GM18909 (cell line): Measurements from ENCODE around the gene DNAJC11.
A peak's percentile ranks its signal among the peaks of the same experiment; 100 is the strongest.
"Not testable (repeated sequence)": the region's sequence is repeated elsewhere in the genome, so short reads cannot be mapped to it uniquely, and the experiment has no call there.

ENCODE experiments used
- ATAC-seq: cut with Tn5 transposase; IDR thresholded peaks from one replicate; pipeline ENCODE4 v1.9.1; 2021; ENCODE audit warnings: mild to moderate bottlenecking; ENCODE audit not compliant: unreplicated experiment, poor library complexity

DNAJC11 gene

GRCh38 chr1:6701437-6702153 is at the start of gene DNAJC11:
TSS of gene DNAJC11 (minus strand) at chr1:6701816. CDS start at chr1:6701800, 16 bp downstream.
- ATAC-seq, result peak; percentile 91

GRCh38 chr1:6750490-6750889 is 48.9 kb upstream of the DNAJC11 start:
- ATAC-seq, result no peak

GRCh38 chr1:6747674-6748073 is 46.1 kb upstream of the DNAJC11 start:
- ATAC-seq, result no peak

- no peak for ATAC-seq
Observed at GRCh38 chr1:6745073-6745472, 43.5 kb upstream of the DNAJC11 start.

- peak; percentile 51 for ATAC-seq
Observed at GRCh38 chr1:6743189-6744101, 41.8 kb upstream of the DNAJC11 start.

- ATAC-seq, result not testable (repeated sequence)
Observed at GRCh38 chr1:6742676-6743188, 41.1 kb upstream of the DNAJC11 start.

GRCh38 chr1:6738987-6739676 is 37.5 kb upstream of the DNAJC11 start:
- no peak for ATAC-seq

- no peak for ATAC-seq
Observed at GRCh38 chr1:6732942-6733341, 31.3 kb upstream of the DNAJC11 start.

GRCh38 chr1:6731905-6732304 is 30.3 kb upstream of the DNAJC11 start:
- ATAC-seq, result no peak

GRCh38 chr1:6730880-6731279 is 29.3 kb upstream of the DNAJC11 start:
- no peak for ATAC-seq

- ATAC-seq, result no peak
Observed at GRCh38 chr1:6730473-6730872, 28.9 kb upstream of the DNAJC11 start.

GRCh38 chr1:6727535-6727934 is 25.9 kb upstream of the DNAJC11 start:
- no peak for ATAC-seq

- no peak for ATAC-seq
Observed at GRCh38 chr1:6726253-6726652, 24.6 kb upstream of the DNAJC11 start.

- ATAC-seq, result no peak
Observed at GRCh38 chr1:6724517-6725141, 23.0 kb upstream of the DNAJC11 start.

- ATAC-seq, result no peak
Observed at GRCh38 chr1:6723621-6724428, 22.2 kb upstream of the DNAJC11 start.

- ATAC-seq, result no peak
Observed at GRCh38 chr1:6711174-6711573, 9.6 kb upstream of the DNAJC11 start.

- no peak for ATAC-seq
Observed at GRCh38 chr1:6704746-6705145, 3.1 kb upstream of the DNAJC11 start.

GRCh38 chr1:6703016-6703415 is 1.4 kb upstream of the DNAJC11 start:
- no peak for ATAC-seq

- no peak for ATAC-seq
Observed at GRCh38 chr1:6700853-6701436, 671 bp downstream of the DNAJC11 start.
